Retina (tissue), 1 donor: ENCODE measurements around the gene KRAS.

ENCODE experiments used
- DNase-seq: peaks from one replicate; pipeline ENCODE4 v3.0.0-alpha.2; 2016

KRAS gene

GRCh38 chr12:25254271-25254880, 3.6 kb upstream of the KRAS start:
- no peak for DNase-seq

DNA sequence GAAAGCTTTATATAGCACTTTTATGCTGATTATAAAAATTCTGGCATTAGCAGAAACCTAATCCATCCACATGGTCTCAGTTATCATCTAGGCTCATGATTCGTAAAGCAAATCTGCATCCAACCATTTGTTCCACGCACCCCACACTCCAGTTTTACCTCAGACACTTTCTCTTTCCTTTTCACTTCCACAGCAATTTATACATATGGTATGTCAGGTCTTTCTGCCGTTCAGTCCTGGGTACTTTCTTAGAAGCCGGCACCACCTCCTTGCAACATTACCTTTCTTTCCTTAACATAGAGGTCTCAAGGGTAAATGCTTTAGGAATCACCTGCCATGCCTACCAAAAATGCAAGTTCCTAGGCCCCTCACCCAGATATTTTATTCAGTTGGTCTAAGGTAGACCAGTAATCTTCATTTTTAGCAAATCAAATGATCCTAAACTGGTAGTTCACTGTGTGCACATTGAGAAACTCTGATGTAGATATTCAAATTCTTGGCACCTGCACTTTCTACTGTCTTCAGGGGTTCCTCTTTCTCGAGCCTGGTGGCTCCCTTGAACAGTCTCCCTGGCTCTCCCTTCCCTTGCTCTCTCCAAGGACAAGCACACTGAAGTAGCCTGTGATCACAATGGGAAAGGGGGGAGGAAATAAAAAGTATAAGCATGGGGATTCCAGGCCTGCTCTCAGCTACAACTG, 2.8 kb upstream of the KRAS start:
- no peak for DNase-seq

DNA sequence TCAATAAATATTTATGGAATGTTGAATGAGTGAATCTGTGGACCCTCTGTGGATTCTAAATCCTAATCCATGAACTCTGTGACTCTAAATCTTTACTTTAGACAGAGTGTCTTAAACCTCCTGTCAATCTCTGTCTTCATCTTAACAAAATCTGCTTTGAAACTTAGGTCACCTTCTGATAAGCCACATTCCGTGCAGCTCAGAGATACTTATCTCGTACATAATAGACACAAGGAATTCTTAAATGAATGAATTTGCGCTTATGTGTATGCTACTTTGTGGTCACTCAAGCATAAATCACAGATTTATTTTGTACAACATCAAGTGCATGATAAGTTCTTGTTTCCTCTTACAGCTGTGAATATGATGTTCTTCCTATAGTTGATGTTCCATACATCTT, 2.2 kb upstream of the KRAS start:
- DNase-seq = no peak

DNA sequence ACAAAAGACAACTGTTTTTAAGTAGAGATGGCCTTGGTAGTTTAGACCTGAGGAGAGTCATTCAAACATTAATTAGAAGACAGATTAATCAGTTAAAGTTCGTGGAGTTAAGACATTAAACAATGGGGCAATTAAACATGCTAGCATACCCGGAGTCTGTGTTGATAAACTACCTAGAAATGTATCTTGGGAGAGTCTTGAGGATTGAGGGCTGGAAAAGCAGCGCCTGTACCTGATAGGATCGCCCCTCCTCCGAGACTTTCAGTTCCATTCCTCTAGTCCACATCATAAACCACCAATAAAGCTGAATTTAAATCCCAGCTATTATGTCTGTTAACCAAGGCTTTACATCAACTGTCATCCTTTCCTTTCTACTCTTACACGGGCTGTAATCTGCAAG, 1.0 kb upstream of the KRAS start:
- DNase-seq = no peak

DNA sequence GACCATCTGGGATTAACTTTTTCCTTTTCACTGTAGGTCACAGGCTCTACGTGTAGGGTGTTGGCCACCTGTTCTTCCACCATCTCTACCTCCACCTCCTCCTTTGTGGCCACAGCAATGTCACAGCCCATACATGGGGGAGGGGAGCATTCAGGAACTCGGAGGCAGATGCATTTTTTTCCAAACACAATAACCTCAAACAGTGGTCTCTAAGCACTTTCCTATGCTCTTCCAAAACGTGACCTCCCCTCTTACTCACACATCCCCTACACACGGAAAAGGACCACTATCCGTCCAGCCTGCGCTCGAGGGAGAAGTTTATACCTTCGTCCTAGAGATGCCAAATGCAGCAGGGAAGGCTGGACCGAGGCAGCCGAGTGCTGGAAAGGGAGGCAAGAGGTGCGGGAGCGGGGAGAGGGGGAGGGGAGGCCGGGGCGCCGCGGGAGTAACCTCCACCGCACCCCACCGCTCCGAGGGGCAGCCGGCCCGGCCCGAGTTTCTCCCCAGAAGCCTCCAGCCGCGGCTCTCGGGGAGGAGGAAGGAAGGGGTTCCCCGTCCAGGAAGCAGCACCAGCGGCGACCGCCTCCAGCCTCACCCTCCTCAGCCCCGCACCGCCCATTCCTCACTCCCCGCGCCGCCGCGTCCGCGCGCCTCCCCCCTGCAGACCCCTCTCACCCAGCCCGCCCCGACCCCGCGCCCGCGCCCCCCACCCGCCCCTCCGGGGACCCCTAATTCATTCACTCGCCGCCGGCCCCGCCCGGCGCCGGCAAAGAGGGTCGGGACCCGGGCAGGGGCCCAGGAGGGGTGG, 594 bp downstream of the KRAS start:
- peak; percentile 72 for DNase-seq

GRCh38 chr12:25248732-25249131, 2.0 kb downstream of the KRAS start:
- no peak for DNase-seq

- DNase-seq = no peak
Observed at GRCh38 chr12:25248137-25248536, 2.6 kb downstream of the KRAS start.

- DNase-seq = no peak
Observed at GRCh38 chr12:25245491-25245890, 5.2 kb downstream of the KRAS start.

GRCh38 chr12:25243680-25243990, 7.1 kb downstream of the KRAS start:
- DNase-seq = no peak

- no peak for DNase-seq
Observed at GRCh38 chr12:25242981-25243679, 7.6 kb downstream of the KRAS start.

DNA sequence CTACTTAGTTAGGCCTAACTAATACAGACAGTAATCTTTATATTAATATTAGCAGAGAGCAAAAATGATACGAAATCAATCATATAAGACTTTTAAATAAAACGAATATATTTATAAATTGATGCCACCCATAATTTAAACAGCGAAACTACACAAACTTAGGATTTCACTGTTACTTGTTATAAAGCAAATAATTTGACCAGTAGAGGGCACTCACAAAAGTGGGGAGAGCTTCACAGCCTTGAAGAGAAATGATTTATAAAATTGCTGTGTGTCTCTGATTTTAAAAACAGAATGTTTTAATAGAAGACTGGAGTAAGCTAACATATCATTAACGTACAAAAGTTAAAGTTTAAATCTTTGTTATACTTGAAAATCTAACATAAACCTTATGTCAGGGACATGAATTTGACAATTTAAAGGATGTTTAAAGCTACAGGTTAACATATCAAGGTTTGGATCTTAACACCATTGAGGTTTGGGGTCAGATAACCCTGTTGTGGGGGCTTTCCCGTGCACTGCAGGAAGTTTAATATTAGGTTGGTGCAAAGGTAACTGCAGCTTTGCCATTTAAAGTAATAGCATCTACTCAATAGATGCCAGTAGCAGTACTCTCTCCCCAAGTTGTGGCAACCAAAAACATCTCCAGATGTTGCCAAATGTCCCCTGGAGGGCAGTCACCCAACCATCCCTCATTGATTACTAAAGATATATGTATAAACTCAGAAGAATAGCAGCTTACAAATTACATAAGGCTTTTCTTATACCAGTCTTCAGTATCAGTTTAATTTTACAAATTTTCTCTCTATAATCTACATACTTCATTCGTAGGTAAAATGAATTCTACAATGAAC, 9.3 kb downstream of the KRAS start:
- no peak for DNase-seq

- DNase-seq = no peak
Observed at GRCh38 chr12:25236626-25237025, 14.1 kb downstream of the KRAS start.

GRCh38 chr12:25236190-25236589, 14.5 kb downstream of the KRAS start:
- no peak for DNase-seq

- no peak for DNase-seq
Observed at GRCh38 chr12:25213338-25213737, 37.4 kb downstream of the KRAS start.

DNA sequence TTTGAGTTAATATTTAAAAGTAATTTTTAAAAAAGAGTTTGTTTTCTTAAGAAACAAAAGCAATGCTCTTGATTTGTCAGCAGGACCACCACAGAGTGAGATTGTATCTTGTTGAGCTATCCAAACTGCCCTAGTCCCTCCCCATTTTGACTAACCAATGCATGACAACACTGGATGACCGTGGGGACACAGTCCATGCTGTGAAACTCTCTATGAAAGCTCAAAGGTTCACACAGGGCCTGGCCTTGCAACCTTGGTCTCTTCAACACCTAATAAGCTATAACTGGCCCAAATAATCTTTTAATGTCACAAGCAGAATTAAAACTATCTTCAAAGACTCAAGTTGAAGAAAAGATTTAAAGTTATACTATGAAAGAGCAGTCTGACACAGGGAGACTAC, 42.2 kb downstream of the KRAS start:
- DNase-seq = no peak

DNA sequence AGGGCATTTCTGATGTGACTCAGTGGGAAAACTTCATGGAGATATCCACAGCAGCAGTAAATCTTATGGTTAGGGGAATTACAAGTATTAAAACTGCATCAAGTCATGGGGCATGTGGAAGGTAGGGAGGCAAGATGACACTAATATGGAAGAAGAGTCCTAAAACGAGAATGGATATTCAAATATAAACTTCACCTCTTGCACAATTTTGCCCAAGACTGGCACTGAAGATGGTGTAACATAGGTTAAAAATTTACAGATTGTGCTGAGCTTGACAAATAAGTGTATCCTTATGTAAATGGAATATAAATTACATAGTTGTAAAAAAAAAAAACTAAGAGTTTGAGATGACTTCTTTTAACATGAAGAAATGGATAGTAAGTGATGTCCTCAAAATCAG, 42.9 kb downstream of the KRAS start:
- no peak for DNase-seq

DNA sequence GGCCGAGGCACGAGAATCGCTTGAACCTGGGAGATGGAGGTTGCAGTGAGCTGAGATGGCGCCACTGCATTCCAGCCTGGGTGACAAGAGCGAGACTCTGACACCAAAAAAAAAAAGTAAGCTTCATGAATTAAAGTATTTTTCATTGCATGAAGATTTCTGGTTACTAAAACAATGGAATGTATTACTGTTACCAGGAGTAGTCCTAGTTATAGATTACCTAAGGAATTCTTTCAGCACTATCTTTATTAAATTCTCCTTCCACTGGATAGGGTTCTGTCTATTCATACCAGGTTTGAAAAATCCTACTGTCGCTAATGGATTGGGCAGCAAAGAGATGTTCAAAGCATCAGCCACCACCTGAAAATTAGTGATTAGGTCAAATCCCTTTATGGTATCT, 43.3 kb downstream of the KRAS start:
- no peak for DNase-seq

DNA sequence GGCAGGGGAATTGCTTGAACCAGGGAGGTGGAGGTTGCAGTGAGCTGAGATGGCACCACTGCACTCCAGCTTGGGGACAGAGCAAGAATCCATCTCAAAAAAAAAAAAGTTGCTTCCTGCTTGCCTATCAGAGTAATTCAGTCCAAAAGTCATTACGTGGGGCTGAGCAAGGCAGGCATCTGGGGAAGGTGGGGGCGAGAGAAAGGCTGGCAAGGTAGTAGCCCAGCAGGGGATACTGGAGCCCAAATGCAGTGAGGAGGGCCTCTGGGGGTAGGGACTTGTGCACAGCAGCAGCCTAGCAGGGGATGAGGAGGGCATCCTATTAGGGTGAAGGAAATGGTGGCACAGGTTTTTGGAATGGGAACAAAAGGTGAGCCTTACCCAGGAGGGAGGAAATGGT, 48.6 kb downstream of the KRAS start:
- DNase-seq = no peak

DNA sequence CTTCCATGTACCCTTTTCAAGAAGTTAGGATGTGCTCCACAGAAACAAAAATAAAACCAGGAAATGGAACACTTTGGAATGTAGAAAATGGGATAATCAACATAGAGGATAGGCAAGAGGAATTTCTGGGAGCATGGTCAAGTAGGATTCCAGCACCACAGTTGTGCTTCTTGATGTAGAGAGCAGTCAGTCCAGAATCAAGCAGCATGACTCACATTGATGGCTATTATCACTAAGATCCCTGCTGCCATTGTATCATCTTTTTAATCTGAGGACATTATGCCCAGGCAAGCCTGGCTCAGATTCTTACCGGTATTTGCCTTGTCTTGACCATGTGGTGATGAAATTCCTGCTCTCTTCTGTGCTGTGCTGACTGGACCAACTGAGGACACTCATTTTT, 50.0 kb downstream of the KRAS start:
- DNase-seq = no peak

- DNase-seq = no peak
Observed at GRCh38 chr12:25197608-25198007, 53.1 kb downstream of the KRAS start.

DNA sequence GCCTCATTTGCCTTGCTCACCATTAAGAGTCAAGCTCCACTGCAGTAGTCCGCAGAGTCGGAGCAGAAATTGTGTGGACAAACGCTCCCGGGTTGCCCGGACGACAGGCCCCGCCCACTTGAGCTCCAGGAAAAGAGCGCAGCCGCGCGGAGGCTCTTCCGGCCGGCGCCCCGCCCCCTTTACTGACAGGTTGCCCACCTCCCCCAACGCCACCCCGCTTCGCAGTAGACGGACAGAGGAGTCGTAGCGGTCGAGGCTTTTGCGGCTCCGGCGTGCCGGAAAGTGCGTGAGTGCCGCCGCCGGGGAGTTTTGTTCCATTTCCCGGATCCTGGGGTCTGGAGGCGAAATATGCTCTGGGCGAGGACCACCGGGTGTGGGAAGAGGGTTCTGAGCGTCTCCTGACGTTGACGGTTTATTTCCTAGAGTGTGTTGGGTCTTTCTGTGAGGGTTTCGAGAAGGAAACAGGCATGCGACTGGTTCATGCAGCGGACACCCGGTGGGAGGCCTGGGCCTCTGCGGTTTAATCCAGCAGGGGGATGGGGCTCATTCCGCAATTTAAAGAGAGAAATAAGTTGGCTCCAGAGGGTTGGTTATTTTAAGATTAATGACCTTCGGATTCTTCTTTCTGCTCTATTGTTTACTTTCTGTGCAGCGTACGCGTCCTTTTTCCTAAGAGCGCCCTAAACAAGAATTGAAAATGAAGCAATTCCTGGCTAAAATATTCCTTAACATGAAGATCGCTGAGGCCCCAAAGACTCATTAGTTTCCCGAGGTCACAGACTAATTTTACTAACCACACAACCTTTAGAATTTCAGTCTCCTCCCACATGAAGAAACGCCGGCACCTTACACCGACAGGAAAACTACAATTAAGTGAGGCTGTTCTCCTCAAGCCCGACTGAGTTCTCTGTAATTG, 55.4 kb downstream of the KRAS start, which contains the start of the genes DNAI7 and ETFRF1:
DNAI7 (minus strand) TSS at position 105 of the 916 bp plus-strand sequence; CDS start at position 23, 82 bp downstream.
ETFRF1 (plus strand) TSS at position 182 of the 916 bp plus-strand sequence. CDS start 8,720 bp downstream, outside the sequence.
- peak; percentile 96 for DNase-seq
